GM21423 (cell line): ENCODE measurements around the gene PPP1R14D.

Experiments
- ATAC-seq: cut with Tn5 transposase; IDR thresholded peaks from one replicate; pipeline ENCODE4 v1.9.1; 2021; ENCODE audit warnings: mild to moderate bottlenecking, moderate library complexity; ENCODE audit not compliant: unreplicated experiment

PPP1R14D gene

DNA sequence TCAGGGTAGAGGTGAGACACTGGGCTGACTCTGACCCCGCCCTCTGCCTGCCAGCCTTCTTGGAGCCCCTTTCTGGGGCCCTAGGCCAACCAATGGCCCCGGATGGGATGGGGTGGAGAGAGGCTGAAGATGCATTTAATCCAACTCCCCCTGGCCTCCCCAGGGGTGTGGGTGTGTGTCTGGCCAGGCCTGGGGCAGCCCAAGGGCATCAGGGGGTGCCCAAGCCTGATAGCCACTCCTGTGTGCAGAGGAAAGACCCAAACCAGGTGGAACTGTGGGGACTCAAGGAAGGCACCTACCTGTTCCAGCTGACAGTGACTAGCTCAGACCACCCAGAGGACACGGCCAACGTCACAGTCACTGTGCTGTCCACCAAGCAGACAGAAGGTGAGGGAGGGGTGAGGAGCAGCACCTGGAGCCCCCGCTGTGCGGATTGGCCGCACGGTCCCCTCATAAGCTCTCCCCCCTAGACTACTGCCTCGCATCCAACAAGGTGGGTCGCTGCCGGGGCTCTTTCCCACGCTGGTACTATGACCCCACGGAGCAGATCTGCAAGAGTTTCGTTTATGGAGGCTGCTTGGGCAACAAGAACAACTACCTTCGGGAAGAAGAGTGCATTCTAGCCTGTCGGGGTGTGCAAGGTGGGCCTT is 24.9 kb upstream of the PPP1R14D start:
- ATAC-seq = no peak

DNA sequence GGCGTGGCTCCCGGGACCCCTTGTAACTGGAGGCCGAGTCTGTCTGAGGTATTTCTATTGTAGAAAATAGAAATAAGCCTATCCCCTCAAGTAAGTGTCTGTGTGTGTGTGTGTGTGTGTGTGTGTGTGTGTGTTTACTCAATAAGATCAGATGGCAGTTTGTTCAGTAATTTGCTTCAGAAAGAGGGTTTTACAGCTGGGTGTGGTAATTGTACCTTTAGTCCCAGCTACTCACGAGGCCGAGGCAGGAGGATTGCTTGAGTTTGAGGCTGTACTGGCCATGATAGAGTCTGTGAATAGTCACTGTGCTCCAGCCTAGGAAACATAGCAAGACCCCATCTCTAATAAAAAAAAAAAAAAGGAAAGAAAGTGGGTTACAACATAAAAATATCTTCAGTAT is 24.0 kb upstream of the PPP1R14D start:
- ATAC-seq = no peak

DNA sequence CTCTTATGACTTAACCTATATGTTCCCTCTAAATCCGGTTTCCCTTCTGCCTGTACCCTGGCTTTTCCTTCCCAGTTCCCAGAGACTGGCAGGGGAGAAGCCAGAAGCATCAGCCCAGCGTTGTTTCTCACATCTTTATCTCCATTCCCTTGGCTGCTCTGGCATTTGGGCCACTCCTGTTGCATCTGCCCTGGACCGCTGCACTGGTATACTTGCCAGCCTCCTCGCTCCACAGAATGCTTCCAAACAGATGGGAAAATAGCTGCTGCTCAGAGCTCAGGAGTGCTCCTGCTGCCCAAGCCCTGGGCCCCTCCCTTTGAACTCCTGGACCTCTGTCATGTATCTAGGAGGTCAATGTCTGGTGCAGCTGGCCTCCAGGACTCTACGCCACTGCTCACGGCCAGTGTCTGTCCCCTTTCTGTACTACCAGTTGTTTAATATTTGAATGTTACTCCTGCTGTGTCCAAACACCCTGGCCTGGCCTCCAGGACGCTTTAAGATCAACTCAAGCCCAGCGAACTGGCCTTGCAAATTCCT is 22.1 kb upstream of the PPP1R14D start:
- no peak for ATAC-seq

DNA sequence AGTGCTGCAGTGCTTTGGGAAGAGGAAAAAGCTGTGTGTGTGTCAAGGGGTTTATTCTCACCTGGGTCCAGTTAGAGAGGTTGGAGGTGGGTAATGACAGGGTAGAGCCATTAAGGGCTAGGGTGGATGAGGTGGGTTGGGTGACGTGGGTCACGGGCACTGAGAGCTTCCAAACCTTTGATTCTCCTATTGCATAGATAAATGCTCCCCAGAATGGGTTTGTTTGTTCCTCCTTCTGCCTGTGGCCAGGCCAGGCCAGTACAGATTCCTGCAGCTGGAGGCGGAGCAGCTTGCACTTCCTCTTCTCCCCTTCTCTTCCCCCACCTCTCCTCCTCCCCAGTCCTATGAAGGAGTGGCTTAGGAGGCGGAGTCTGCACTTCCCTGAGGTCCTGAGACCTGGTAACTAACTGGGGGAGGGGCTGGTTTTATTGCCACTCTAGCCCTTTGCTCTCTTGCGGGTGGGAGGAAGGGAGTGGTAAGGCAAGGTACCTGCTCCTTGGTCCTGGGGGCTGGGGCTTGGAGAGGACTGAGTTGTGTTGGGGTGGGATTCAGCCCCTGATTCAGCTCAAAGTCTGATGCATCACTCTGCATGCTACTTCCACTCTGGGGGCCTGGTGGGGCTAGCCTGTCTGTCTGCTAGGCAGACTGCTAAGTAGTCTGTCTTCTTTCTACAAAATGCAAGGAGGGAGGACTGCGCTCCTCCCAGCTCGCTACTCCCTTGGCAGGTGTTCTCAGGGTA is 18.9 kb upstream of the PPP1R14D start:
- peak; percentile 59 for ATAC-seq

DNA sequence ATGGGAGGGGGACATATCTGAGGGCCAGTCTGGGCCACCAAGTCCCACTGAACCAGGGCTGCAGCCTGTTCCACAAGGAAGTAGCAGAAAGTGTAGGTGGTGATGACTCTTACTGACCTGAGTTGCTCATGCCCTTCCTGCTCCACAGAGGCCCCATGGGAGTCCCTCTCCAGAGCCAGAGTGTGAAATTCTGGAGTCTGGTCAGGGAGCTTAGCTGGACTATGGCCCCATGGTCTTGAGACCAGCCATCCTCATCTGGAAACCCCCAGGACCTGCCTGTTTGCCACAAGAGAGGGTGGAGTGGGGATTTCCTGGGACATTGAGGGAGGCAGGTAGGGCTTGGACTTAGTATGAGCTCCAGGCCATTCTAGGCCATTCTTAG is 18.3 kb upstream of the PPP1R14D start:
- ATAC-seq = no peak

DNA sequence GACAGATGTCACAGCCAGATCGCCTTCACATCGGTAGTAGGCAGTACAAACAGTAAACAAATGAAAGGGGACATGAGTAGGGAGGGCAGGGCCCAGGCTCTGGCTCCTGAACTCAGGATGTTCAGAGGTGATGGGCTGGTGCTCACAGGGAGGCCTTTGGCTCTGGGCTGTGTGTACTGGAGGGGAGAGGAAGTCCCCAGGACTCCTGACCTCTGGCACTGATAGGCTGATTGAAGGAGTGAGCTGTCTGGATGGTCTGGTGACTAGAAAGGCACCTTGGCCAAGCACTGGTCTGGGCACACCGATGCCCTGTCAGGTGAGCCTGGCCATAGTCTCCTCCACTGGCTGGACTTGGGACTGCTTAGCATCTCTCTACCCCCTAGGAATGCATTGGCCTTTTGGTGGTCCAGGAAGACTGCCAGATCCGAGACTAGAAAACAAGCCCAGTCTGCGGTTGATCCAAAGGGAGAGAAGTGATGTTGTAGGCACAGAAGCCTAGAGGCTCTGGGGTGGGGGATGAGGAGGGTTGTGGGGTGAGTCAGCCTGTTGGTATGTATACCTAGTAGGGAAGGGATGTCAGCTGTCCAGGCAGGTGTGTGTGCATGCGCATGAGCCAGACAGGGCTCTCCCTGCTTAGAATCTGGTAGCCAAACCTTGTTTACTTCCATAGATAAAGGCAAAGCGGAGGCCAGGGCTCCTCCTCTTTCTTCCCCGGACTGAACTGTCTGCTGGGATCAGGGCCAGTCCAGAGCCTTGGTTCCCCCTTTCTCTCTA is 17.2 kb upstream of the PPP1R14D start:
- ATAC-seq = no peak

DNA sequence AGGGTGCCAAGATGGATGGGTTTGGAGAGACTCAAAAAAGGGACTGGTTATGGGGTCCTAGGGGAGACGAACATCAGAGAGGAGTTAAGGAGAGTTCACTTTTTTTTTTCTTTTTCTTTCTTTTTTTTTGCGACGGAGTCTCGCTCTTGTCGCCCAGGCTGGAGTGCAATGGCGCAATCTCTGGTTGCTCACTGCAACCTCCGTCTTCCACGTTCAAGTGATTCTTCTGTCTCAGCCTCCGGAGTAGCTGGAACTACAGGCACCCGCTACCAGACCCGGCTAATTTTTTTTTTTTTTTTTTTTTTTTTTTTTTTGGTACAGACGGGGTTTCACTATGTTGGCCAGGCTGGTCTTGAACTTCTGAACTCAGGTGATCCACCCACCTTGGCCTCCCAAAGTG is 16.5 kb upstream of the PPP1R14D start:
- no peak for ATAC-seq

DNA sequence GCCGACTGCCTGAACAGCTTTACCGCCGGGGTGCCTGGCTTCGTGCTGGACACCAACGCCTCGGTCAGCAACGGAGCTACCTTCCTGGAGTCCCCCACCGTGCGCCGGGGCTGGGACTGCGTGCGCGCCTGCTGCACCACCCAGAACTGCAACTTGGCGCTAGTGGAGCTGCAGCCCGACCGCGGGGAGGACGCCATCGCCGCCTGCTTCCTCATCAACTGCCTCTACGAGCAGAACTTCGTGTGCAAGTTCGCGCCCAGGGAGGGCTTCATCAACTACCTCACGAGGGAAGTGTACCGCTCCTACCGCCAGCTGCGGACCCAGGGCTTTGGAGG is 16.2 kb upstream of the PPP1R14D start:
- ATAC-seq = no peak

DNA sequence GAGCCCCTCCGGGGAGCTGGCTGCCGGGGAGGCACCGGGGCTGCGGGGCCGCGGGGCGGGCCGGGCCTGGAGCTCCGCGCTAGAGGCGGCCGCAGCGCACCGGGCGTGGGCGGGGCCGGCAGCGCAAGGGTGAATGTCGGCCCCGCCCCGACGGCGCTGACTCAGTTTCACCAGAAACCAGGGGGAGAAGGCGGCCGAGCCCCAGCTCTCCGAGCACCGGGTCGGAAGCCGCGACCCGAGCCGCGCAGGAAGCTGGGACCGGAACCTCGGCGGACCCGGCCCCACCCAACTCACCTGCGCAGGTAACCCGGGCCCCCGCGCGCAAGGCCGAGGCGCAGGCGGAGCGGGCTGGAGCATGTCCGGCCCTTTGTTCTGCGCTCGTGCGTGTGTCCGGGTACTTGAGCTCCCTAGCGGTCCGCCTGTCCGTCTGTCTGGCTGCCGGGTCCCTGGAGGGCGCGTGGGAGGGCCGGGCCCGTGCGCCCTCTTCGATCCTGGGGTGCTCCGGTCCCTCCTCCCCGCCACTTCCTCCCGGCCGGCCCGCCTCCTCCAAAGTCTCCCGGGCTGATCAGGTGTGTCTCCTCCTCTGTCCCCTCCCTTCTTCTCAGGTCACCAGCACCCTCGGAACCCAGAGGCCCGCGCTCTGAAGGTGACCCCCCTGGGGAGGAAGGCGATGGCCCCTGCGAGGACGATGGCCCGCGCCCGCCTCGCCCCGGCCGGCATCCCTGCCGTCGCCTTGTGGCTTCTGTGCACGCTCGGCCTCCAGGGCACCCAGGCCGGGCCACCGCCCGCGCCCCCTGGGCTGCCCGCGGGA is 15.6 kb upstream of the PPP1R14D start, which contains the start of gene SPINT1:
Gene SPINT1 (plus strand): TSS at position 164 of the 811 bp plus-strand sequence. CDS start 507 bp downstream, at position 671.
- no peak for ATAC-seq

DNA sequence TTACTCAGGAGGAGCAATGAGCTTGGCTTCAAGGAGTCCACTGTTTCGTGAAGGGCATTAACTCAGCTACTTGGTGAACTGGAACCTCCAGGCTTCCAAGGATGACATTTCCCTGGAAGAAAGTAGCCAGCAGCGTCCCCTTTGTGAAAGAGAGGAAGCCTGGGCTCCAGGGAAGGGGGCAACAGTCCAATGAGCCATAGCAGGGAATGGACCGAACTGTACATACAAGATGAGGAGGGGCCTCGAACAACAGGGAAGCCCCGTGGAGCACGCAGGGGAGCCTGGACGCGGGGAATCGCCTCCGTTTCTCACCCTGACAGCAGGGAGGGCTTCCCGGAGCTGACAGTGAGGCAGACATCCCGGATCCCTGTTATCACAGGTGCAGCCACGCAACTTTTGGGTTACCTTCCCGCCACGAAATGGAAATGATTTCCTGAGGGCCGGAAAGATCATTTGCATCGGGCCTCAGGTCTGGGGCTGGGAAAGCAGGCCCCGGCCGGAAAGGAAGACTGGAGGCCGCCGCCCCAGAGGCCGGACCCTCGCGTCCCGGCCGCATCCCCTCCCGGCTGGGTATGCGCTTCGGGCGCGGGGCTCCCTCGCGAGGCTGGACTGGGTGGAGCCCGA is 14.9 kb upstream of the PPP1R14D start:
- no peak for ATAC-seq

DNA sequence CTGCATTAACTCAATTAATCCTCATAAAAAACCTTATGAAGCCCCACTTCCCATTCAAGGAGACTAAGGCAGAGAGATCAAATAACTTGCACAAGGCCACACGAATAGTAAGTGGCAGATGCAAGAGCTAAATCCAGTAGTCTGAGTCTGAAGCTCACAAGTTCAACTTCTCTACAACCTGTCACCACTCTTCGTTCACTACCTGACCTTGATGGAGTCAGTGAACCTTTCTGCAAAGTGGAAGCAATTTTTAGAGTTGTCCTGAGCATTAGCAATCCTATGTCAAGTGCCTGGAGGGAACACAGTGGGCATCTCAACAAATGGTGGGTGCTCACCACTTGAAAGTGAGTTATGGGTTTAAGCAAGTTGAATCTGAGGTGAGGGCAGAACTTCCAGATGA is 13.2 kb upstream of the PPP1R14D start:
- ATAC-seq = no peak

DNA sequence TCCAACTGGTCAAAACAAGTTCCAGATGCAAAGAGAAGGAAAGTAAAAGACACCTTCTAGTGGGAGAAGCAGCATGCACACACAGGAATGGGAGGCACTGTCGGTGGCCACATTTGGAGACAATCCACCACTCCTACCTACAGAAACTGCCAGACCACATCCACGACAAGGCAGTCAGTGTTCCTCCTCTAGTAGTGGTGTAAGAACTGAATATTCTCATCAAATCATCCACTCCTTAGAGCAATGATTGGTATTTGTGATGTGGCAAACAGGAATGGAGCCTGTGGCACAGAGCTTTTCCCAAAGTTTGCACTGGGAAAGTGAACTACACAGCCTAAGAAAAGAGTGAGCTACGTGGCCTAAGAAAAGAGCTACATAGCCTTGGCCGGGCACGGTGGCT is 10.2 kb upstream of the PPP1R14D start:
- no peak for ATAC-seq

DNA sequence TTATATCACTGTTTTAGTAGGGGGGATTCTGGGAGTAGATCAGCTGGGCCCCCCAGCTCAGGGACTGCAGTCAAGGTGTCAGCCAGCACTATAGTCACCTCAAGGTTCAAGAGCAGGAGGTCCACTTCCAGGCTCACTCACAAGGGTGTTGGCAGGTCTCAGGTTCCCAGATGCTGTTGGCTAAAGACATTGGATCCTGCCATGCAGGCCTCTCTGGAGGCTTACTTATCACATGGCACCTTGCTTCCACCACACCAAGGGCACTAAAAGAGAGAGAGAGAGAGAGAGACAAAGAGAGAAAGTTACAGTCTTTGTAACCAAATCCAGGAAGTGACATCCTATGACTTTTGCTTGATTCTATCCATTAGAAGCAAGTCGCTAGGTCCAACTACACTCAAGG is 7.5 kb upstream of the PPP1R14D start:
- ATAC-seq = no peak

DNA sequence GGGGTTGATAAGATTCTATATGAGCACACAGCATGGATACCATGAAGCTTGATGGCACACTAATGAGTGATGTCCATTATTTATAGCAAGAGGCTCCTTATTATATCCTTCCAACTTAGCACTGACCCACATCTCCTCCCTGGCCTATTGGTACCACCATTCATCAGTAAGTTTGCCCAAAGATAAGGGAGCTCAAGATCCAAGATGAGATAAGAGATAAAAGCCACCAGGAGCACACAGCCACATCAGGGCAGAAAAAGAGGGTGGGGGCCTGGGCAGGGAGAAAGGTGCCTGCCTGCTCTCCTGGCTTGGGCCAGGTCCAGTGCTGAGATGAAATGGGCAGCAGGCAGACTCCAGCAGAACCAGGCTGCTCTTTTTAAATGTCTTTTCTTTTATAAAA is 4.4 kb upstream of the PPP1R14D start:
- ATAC-seq = no peak

DNA sequence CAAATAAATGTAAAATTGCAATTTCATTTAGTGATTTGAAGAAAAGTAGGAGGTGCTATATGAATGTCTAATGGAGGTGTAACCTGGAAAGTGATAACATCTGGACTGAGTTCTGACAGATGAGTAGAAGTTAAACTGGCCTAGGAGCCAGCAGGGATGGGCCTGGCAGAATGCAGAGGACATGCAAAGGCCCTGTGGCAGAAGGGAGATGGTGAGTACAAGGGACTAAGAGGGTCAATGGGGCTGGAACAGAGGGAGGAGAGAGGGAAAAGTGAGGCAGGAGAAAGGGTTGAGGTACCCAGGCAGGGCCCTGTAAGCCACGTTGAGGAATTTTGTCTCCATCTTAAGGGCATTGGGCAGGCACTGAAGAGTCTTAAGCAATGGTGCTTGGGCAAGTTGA is 3.4 kb upstream of the PPP1R14D start:
- ATAC-seq = no peak

DNA sequence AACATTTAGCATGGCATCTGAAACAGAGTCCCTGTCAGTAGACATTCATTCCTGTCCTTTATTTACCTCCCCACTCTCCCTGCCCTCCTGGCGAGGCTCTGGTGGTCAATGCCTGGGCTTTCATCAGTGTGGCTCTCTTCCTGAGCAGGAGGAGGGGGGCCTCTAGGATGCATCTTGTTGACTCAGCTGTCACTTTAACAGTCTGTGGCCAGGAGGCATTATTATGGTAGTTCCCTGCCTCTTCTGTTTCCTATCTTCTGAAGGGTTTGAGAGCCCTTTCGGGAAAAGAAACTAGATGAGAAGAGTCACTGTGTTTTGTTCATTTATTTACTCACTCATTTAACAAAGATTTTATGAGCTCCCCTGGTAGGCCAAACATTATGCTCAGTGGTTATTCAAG is 2.4 kb upstream of the PPP1R14D start:
- no peak for ATAC-seq

DNA sequence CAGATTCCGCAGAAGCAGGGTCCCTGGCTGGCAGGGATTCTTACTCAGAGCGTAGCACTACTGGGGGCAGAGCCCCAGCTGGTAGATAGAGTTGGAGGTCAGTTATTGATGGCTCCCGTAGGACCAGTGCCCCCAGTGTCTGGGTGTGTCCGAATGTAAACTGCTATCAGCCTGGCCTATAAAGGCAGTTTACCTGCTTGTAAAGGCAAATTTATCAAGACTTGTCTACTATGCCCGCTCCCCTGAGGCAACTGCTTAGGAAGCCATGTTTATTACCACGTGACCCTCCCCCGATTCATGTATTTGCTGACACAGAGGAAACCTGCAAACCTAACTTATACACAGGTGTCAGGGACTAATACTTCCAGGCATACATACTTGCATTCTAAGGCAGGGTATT is 607 bp upstream of the PPP1R14D start:
- no peak for ATAC-seq

DNA sequence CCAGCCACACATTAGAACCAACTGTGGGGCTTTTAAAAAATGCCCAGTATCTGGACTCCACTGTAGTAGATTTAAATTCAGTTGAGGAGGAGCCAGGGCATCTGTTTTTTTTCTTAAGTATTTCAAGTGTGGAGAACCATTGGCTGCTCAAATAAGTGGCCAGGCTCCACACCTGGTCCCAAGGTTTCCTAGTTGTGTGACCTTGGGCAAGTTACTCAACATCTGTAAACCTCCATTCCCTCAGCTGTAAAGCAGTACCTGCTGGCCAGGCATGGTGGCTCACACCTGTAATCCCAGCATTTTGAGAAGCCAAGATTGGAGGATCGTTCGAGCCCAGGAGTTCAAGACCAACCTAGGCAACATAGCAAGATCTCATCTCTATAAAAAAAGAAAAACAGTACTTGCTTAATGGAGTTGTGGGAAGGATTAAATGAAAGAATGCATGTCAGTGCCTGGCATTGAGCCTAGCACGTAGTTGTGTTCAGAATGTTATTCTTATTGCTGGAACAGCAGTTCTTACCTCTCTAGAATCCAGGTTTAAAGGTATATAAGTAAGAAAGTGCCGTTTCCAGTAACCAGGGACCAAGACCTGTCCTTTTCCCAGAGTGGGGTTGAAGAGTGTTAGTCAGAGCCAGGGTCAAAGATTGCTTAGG is 2.0 kb downstream of the PPP1R14D start:
- ATAC-seq = no peak

DNA sequence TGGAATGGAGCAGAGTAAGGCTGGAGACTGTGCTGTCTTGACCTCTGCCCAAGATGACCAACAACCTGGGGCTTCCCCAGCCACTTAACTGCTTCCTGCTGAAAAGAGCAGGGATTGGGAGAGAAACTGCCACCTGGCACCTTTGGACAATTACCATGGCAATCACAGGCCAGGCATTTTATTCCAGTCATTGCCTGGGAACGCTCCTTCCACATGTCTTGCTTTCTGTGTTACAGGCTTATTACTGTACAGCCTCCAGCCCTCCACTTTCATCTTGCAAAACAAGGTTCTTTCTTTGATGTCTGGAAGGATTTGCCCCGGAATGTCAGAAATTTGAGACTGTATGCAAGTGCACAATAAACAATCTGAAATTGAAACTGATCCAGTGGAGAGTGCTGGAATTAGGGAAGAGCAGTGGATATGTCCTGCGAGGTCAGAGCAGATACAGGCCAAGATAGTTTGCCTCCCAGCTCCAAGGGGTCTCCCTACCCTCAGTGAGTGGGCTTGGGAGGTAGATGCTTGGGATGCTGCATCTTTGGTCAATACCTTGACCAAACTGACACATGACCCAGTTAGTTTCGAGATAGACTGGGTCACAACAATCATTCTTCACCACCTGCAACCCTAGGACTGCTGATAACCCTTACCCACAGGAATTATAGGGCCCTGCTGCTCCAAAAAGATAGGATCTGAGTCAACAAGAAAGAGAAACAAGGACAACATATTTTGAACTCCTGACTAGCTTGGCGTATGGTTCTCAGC is 2.7 kb downstream of the PPP1R14D start:
- ATAC-seq = no peak
